HG03442 (cell line): ENCODE data around the gene GP1BA.

Experiments used
- ATAC-seq: cut with Tn5 transposase; IDR thresholded peaks from one replicate; pipeline ENCODE4 v1.9.1; 2021; ENCODE audit warnings: mild to moderate bottlenecking, moderate library complexity; ENCODE audit not compliant: unreplicated experiment

GP1BA gene

GRCh38 chr17:4931963-4932362 lies at the start of gene GP1BA:
Gene GP1BA (plus strand): TSS chr17:4932277. CDS start chr17:4932605, 328 bp downstream.
- ATAC-seq, result no peak

- no peak for ATAC-seq
These were observed 47.6 kb upstream of the GP1BA start for GRCh38 chr17:4884489-4884888.

GRCh38 chr17:4886830-4887229 lies 45.2 kb upstream of the GP1BA start:
- no peak for ATAC-seq

GRCh38 chr17:4887581-4887980 lies 44.5 kb upstream of the GP1BA start:
- no peak for ATAC-seq

- no peak for ATAC-seq
These were observed 40.4 kb upstream of the GP1BA start for GRCh38 chr17:4891411-4892410.

GRCh38 chr17:4892499-4893221 lies 39.4 kb upstream of the GP1BA start:
- no peak for ATAC-seq

GRCh38 chr17:4893272-4893671 lies 38.8 kb upstream of the GP1BA start:
- ATAC-seq, result no peak

GRCh38 chr17:4893721-4894560 lies 38.1 kb upstream of the GP1BA start:
- ATAC-seq, result no peak

- no peak for ATAC-seq
These were observed 37.0 kb upstream of the GP1BA start for GRCh38 chr17:4895121-4895520.

- ATAC-seq, result no peak
These were observed 36.3 kb upstream of the GP1BA start for GRCh38 chr17:4895657-4896331.

GRCh38 chr17:4896332-4897197 lies 35.5 kb upstream of the GP1BA start:
- no peak for ATAC-seq

- no peak for ATAC-seq
These were observed 34.8 kb upstream of the GP1BA start for GRCh38 chr17:4897198-4897687.

GRCh38 chr17:4897785-4898184 lies 34.3 kb upstream of the GP1BA start:
- ATAC-seq, result no peak

- ATAC-seq, result no peak
These were observed 33.7 kb upstream of the GP1BA start for GRCh38 chr17:4898351-4898750.

GRCh38 chr17:4898927-4899326 lies 33.1 kb upstream of the GP1BA start:
- no peak for ATAC-seq

GRCh38 chr17:4899341-4900230 lies 32.5 kb upstream of the GP1BA start, which contains the start of gene C17orf107:
Gene C17orf107 (plus strand): TSS chr17:4899536. CDS start chr17:4899763, 227 bp downstream.
- no peak for ATAC-seq

- no peak for ATAC-seq
These were observed 31.6 kb upstream of the GP1BA start for GRCh38 chr17:4900231-4901107.
